DMS 273 (cell line): ENCODE measurements around the gene ZNF57.
"Not testable (repeated sequence)": the region's sequence is repeated elsewhere in the genome, so short reads cannot be mapped to it uniquely, and the experiment has no call there.

Experiments
- DNase-seq: peaks from one replicate; lab custom pipeline; 2025; ENCODE audit not compliant: unreplicated experiment; lab: John Stamatoyannopoulos, UW

The ZNF57 gene

DNA sequence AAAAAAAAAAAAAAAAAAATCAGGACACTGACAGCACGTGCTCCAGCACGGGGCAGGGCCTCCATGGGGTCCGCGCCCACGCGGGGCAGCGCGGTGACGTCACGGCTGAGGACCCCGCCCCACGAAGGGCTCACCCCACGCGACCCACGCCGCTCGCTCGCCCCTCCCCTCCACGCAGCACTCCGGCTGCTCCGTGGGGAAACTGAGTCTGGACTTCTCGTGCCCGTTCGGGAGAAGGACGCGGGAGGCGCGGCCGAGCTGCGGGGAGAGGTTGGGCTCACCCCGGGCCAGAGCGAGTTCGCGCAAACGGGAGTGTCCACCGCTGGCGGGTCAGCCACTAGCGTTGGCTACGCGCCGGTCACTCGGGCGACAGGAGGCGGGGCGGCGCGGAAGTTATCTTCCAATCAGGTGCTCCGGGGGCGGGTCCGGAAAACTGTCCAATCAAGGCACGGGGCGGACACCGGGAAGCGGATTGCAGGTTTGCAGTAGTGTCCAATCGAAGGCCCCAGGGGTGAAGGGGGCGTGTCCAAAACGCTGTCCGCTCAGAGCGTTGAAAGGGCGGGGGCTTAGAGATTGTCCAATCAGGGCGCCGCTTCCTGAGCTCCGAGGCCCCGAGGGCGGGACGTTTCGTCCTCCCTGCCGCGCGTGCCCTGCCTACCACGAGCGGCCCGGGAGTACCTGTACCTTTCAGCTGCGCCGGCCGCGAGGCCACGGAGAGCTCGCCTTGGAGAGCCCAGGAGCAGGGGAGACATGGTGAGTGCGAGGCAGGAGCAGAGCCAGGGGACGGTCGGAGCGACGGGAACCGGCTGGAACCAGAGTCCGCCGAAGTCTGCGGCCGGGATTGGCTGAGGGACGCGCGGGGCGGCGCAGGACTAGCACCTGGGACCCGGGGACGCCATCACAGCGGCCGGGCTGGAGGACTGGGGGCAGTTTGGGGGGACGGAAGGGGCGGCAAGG lies at the start of gene ZNF57:
Gene ZNF57, plus strand, starts transcription at position 633 of the 957 bp plus-strand sequence. Its CDS starts 118 bp downstream, at position 751.
- DNase-seq = peak; percentile 100

DNA sequence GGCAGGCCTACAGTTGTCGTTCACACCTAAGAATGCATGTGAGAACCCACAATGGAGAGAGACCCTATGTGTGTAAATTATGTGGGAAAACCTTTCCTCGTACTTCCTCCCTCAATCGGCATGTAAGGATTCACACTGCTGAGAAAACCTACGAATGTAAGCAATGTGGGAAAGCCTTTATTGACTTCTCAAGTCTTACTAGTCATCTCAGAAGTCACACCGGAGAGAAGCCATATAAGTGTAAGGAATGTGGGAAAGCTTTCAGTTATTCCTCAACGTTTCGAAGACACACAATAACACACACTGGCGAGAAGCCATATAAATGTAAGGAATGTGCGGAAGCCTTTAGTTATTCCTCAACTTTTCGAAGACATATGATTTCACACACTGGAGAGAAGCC lies 48.1 kb upstream of the ZNF57 start:
- DNase-seq = no peak

DNA sequence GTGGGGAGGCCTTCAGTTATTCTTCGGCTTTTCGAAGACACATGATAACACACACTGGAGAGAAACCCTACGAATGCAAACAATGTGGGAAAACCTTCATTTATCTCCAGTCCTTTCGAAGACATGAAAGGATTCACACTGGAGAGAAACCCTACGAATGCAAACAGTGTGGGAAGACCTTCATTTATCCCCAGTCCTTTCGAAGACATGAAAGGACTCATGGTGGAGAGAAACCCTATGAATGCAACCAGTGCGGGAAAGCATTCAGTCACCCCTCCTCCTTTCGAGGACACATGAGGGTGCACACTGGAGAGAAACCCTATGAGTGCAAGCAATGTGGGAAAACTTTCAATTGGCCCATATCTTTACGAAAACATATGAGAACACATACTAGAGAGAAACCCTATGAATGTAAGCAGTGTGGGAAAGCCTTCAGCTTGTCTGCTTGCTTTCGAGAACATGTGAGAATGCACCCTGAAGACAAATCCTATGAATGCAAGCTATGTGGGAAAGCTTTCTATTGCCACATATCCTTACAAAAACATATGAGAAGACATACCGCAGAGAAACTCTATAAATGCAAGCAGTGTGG lies 47.6 kb upstream of the ZNF57 start:
- no peak for DNase-seq

DNA sequence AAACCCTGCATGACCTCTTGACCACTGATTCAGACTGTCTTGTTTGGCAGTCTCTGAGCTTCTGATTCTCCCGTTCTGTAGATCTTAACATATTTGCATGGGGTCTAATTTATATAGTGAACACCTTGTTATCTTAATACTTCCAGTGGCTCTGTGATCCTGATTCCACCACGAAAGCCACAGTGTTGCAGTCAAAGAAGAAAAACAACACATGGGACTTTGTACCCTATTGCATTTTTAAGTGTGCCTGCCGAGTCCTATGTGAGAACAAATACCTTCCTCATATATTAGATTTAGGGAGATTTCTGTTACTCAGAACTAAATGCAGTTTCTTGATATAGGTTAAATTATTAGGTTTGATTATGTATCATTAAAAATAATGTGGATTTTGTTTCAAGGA lies 45.9 kb upstream of the ZNF57 start:
- no peak for DNase-seq

DNA sequence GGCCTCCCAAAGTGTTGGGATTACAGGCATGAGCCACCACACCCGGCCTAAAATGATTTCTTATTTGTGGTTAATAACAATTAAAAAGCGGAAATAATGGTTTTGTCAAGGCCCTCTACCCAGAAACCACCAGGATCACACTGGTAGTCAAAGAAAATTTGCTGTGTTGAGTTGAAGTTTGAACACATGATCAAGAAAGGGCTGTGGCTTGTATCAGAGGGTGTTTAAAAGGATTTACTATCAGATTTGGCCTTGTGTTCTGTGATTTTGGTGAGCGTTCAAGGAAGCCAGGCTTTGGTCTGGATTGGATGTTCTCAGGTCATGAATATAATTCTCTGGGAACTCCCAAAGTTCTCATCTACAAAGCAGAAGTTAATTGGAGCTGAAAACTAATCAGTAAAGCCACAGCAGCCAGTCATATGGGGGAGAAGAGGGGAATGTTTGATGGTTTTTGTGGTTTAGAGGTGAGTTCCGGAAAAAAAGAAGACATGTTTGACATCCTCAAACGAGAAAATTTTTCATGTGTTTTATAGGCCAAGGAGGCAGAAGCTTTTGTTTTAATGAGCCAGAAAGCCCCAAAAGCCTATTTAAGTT lies 44.2 kb upstream of the ZNF57 start:
- DNase-seq = no peak

DNA sequence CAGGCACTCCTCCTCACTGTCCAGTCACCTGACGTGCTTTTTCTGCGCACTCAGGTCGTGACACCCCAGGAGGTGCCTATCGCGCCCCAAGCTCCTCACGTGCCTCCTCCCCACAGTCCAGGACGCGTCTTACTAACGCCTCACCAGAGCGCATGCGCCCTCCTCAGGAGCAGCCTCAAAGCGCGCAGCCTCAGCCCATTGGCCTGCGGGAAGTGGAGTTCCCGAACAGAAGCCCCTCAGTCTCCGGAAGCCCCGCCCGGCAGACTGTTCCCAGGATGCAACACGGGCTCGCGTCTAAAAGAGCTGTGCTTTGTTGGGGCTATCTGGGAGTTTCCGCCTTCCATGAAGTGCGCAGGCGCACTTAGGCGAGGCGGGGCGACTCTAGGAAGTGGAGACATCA lies 41.9 kb upstream of the ZNF57 start:
- no peak for DNase-seq

DNA sequence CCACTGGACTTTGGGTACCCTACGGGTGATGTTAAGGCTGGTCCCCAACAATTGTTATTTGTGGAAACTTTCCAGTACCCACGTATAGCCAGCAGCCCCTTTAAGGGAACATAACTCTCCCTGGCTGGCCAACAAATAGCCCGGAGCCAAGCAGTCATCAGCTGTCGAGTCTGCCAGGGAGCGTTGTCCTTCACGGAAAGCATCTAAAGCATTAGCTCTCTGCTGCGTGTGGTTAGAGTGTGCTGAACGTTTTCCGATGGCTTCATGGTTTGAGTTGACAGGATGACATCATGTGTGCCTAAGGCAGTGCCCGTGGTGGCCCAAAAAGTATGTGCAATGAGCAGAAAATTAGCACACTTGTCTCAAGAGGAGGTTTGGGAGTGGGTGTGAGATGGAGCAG lies 36.9 kb upstream of the ZNF57 start:
- no peak for DNase-seq

DNA sequence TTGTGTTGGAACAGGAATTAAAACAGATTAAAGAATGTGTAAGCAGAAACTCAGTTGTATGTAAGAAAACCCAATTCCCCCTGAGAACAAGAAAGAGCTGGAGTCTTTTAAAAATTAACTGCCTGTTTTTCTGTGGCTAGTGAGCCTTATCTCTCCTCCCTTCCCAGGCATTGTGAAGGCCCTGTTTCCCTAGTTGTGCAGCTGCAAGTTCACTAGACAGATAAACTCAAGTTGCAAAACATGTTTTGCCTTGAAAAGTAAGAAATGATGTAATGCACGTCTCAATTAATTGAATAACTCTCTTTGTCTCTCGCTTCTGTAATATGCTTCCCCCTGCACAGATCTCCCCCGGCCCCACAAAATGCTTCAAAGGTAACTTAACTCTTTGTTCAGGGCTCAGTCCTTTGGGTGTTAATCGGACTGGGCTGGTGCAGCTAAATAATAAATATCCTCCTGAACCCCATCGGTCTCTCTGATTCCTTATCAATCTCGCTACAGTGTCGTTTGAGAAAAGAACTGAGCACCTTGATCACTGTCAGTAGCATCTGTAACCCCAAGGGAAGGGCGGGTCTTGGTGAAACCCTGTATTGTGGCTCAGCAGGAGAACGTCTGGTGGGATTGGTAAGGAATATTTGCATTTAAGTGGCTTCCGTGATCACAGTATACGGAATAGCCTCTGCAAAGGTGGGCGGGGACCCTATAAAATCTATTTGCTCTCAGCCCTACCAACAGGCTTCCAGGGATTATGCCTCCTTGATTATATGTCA lies 35.2 kb upstream of the ZNF57 start:
- DNase-seq = no peak

DNA sequence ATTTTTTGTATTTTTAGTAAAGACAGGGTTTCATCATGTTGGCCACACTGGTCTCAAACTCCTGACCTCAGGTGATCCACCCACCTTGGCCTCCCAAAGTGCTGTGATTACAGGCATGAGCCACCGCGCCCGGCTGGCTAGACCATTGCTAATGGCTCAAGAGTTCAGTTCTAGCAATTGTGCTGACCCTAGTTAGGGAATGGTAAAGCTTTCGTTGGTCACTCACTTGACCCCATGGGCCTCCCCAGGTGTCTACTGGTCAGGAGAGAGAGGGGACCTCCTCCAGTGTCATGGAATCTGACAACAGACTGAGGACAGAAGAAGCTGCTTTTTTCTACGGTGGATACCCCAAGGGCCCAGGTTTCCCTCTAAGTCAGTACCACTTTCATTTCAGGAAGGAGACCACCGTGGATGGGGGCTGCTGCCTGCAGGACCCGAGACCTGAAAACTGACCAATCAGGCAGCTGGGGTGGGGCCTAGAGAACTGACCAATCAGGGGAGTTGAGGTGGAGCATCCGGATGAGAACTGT lies 34.2 kb upstream of the ZNF57 start:
- DNase-seq = no peak

DNA sequence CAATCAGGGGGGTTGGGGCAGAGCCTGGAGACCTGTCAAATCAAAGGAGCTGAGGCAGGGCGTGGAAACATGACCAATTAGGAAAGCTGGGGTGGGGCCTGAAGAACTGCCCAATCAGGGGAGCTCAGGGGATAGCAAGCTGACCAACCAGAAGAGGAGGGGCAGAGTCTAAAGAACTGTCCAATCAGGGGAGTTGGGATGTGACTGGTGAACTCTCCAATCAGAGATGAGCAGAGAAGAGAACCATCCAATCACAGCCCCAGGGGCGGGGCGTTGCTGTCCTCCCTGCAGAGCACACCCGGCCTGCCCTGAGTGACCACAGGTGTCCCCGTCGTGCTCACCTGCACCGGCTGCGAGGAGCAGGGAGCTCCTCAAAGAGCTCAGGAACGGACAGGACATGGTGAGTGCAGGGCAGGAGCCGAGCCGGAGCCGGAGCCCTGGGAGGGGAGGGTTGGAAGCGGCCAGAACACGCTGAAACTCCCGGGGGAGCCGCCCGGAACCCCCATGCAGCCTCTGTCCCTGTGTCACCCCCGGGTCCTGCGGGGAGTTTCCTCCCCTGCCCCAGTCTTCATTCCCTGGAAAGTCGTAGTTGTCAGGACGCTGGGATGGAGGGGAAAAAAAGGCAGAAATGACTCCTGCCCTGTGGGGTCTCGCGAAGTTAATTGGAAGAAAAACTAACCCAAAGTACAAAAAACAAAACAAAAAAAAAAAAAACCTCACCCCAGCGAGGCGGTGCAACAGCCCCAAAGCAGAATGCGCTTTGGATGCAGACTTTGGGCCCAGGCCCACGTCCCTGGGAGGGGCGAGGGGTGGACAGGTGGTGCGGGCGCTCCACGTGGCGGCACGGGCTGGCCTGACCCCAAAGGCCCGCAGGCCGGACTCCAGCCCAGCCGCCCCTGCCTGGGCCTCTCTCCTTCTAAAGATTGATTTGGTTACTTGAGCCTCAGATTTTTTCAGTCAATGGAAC lies 33.4 kb upstream of the ZNF57 start, which contains the start of gene ZNF556:
Gene ZNF556, plus strand, starts transcription at position 311 of the 967 bp plus-strand sequence. Its CDS starts 87 bp downstream, at position 398.
- DNase-seq = peak; percentile 99

DNA sequence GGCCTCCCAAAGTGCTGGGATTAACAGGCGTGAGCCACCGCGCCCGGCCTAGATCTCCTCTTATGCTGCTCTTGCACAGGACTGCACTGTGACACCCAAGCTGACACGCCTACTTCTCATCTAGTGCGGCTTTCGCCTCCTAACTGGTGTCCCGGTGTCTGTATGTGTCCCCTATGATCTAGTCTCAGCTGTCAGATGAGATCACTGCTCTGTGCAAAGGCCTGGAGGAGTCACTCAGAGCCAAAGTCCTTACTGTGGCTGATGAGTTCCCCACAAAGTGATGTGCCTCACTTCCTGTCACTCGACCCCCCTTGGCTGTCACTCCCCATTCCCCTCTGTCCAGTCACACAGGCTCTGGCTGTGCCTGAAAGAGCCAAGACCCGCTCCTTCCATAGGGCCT lies 31.1 kb upstream of the ZNF57 start:
- DNase-seq = no peak

DNA sequence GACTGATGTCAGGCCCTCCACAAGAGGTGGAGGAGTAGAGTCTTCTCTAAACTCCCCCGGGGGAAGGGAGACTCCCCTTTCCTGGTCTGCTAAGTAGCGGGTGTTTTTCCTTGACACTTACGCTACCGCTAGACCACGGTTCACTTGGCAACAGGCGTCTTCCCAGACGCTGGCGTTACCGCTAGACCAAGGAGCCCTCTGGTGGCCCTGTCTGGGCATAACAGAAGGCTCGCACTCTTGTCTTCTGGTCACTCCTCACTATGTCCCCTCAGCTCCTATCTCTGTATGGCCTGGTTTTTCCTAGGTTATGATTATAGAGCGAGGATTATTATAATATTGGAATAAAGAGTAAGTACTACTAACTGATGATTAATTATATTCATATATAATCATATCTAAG lies 28.6 kb upstream of the ZNF57 start:
- DNase-seq = not testable (repeated sequence)

DNA sequence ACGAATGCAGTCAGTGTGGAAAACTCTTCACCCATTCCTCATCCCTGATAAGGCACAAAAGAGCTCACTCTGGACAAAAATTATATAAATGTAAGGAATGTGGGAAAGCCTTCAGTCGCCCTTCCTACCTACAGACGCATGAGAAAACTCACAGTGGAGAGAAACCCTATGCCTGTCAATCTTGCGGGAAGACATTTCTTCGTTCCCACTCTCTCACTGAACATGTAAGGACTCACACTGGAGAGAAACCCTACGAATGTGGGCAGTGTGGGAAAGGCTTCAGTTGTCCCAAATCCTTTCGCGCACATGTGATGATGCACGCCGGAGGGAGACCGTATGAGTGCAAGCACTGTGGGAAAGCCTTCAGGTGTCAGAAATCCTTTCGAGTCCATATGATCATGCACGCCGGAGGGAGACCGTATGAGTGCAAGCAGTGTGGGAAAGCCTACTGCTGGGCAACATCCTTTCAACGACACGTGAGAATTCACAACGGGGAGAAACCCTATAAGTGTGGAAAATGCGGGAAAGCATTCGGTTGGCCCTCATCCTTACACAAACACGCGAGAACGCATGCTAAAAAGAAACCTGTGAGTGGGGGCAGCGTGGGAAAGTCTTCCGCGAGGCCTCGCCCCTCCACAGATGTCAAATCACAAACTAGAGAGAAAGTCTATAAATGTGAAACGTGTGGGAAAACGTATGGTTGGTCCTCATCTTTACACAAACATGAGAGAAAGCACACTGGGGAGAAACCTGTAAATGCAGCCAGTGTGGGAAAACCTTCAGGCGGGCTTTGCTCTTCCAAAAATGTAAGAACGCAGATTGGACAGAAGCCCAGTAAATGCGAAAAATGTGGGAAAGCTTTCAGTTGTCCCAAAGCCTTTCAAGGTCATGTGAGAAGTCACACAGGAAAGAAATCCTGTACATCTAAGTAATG lies 23.1 kb upstream of the ZNF57 start:
- no peak for DNase-seq

DNA sequence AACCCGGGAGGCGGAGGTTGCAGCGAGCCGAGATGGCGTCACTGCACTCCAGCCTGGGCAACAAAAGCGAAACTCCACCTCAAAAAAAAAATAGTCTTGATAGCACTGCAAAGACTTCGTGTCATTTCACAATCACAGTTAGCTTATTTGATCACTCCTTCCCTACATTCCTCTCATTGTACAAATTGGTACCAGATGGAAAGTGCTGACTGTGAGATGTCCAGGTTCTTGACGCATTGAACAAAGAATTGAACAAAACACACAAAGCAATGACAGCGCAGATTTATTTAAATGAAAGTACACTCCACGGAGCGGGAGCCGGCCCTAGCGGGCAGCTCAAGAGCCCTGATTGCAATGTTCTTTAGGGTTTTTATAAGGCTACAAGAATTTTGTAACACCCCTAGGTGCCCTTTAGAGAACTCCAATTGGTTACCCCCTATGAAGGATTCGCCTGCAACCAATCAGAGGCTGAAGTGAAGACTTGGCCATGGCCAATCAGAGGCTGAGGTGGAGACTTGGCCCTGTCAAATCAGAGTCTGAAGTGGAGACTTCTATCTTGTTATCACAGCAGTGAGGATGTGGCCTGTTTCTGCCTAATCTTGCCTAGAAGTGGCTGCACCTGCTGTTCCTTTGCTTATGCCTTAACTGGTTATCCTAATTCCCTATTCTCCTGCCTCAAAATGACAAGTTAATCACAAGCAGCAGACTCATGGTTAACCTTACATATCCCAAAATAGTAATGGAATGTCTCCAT lies 16.9 kb upstream of the ZNF57 start:
- DNase-seq = peak; percentile 48

DNA sequence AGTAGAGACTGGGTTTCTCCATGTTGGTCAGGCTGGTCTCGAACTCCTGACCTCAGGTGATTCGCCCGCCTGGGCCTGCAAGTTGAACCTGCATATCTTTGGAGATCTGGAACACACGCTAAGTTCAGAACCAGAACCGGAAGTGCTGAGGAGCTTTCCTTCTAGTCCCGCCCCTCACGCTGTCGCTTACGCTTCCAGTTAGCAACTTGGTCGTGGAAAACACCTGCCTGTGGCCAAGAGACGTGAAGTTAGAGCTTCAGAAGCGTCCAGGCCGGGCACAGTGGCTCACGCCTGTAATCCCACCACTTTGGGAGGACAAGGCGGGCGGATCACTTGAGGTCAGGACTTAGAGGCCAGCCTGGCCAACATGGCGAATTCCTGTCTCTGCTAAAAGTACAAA lies 15.0 kb upstream of the ZNF57 start:
- no peak for DNase-seq

DNA sequence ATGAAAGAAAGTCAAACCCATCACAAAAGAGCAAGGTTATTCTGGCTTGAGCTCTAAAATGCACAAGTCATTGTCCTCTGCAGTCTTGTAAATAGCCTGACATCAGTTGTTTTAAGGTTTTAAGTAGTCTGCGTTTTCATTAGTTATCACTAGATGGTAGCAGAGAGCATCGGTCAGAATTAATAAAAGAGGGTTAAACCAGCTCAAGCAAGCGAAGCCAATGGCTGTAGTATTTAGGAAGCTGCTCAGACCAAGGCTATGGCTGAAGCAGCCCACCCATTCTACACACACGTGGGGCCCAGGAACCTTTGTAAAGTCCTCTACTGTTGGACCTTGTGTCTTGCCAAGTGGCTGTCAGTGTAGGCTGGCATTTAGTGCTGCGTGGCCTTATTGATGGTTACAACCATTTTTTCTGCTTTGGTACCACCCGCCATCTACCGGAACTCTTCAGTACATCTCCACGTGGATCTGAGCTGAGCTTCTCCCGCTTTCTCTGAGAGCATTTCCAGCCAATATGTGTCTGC lies 13.3 kb upstream of the ZNF57 start:
- DNase-seq = peak; percentile 80

DNA sequence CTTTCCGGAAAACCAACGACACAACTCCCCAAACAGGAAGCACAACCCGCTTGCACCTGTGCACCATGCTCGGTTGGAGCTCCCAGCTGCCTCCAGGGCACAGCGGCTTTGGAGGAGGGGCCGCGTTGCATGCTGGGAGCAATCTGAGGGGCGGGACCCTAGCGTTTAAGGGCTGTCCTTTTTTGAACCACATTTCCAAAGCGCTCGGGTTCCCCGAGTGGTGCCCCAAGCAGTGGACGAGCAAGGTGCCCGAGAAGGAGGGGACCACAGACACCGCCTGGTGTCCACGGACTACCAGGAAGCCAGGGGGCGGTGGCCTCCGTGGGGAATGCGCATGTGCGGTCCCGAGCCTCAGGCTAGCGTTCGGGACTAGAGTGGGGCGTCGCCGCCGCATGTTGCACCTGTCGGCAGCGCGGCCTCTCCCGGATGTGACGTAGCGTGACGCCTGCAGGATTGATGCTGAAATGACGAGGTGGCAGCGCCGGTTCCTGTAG lies 11.9 kb upstream of the ZNF57 start:
- DNase-seq = peak; percentile 88
